ENCODE measurements around the gene SBSN.
A peak's percentile ranks its signal among the peaks of the same experiment; 100 is the strongest.

SBSN gene

DNA sequence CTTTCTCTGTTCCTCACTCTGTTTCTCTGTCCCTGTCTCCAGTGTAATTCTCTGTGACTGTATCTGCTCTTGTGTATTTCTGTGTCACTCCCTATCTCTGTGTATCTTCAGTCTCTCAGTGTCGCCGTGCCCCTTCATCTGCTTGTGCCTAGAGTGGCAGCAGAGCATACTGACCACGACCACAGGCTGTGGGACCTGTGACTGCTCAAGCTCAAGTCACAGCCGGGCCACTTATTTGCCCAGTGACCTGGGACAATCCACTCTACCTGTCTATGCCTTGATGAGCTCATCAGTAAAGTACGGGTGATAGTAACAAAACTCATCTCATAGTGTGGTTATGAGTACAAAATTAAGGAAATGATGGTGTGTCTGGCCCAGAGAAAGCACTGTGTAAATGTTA lies 26.0 kb upstream of the SBSN start:
- DNase-seq: no peak

DNA sequence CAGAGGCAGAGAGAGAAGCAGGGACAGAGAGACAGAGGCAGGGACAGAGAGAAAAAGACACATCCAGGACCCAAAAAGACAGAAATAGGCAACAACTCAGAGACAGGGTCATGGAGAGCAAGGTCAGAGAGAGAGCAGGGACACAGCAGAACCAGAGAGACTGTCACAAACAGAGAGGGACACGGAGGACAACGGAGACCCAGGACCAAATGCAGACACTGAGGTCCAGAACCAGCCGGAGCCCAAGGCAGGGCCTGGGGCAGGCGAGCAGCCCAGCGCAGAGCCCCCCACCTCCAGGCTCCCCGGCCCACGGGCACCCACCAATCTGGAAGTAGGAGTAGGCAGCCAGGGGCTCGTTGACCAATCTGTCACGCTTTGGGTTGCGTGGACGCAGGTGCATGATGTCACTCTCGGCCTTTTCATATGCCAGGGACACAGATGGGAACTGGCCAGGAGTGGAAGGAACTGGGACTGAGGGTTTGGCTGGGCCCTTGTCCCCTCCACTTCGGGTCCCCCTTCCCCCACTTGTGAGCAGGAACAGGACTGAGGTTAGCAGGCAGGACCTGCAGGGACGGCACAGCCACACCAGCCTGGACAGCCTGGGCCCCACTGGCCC lies 25.4 kb upstream of the SBSN start:
- DNase-seq: no peak

- no peak for DNase-seq
Measured at GRCh38 chr19:35552534-35553384, 24.6 kb upstream of the SBSN start.

GRCh38 chr19:35551091-35551810 lies 23.1 kb upstream of the SBSN start:
- DNase-seq: no peak

- no peak for DNase-seq
Measured at GRCh38 chr19:35549879-35550523, 21.9 kb upstream of the SBSN start.

- peak in 28 of 56 donors; percentile 3 to 56 (median 16) for DNase-seq
Measured at GRCh38 chr19:35549174-35549788, 21.2 kb upstream of the SBSN start.

DNA sequence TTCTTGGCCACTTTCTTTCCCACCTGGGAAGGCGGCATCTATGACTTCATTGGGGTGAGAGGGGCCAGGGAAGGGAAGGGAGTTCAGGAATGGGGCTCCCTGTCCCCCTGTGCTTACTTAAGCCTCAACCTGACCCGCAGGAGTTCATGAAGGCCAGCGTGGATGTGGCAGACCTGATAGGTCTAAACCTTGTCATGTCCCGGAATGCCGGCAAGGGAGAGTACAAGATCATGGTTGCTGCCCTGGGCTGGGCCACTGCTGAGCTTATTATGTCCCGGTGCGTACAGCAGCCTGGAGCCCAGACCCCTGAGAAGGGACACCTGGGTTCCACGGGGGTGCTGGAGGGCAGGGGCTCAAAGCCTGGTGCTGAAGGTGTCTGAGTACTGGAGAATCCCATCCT lies 18.4 kb upstream of the SBSN start:
- DNase-seq: no peak

GRCh38 chr19:35545855-35546381 lies 17.8 kb upstream of the SBSN start:
- DNase-seq: peak in 12 of 56 donors; percentile 21 to 74 (median 45)

DNA sequence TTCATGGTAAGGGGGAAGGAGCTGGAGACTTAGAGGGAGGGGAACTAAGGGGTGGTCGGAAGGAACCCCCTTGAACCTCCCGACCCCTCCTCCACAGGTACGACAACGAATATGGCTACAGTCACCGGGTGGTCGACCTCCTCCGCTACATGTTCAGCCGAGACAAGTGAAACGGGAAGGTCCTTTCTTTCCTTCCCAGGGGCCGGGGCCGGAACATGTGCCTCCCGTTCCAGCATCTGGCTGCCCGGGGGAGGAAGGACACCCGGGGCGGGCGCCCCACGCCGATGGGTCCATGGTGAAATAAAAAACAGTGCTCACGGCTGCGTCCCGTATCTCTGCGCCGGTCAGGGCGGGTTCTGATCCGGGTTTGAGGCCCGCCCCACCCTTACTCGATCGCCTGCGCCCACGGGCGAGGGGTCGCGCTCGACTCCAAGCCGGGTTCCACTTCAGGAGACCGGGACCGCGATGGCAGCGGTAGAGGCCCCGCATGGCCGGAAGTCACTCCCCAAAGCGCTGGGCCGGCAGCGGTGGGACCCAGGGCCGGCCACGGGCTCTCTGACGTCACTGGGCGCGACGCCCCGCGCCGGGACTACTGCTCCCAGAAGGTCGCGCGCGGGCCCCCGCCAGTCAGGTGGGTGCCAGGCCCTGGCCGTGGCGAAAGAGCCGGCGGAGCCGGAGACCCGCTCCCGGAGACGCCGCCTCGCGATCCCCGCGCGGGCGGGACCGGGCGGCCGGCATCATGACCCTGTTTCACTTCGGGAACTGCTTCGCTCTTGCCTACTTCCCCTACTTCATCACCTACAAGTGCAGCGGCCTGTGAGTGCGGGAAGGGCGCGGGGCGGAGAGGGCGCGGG lies 17.1 kb upstream of the SBSN start, which contains the start of gene TMEM147:
TMEM147 (plus strand) TSS at position 626 of the 854 bp plus-strand sequence; CDS start at position 740, 114 bp downstream.
- peak in 55 of 56 donors; percentile 36 to 94 (median 82) for DNase-seq

DNA sequence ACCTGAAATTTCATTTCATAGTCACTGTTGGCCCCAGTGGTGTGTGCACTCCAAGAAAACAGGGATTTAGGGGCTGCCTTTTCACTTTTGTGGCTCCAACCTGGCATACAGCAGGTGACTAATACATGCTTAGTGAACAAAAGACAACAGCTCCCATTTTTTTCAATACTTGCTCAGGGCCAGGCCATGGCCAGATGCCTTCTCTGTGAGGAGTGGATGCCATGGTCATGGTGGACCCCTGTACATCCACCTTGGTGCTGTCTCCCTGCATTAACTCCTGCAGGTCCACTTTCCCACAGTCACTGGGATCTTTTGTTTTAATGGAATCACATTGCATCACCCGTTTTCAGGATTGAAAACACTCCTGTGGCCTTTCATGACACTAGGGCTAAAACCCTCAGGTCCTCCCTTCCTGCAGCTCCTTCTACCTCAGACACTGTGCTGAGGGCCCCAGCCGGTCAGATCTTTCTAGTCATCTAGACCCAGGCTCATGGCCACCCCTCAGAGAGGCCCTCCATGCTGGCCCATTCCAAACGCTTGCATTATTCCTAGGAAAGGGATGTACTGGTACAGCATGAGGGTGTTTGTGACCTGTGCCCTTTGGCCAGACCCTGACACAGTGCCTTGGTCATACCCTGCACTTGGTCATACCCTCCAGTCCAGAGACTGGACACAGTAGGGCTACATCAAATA lies 16.1 kb upstream of the SBSN start:
- no peak for DNase-seq

- DNase-seq: no peak
Measured at GRCh38 chr19:35543280-35544109, 15.4 kb upstream of the SBSN start.

GRCh38 chr19:35542209-35542608 lies 14.1 kb upstream of the SBSN start:
- no peak for DNase-seq

GRCh38 chr19:35540356-35540927 lies 12.3 kb upstream of the SBSN start:
- DNase-seq: no peak

DNA sequence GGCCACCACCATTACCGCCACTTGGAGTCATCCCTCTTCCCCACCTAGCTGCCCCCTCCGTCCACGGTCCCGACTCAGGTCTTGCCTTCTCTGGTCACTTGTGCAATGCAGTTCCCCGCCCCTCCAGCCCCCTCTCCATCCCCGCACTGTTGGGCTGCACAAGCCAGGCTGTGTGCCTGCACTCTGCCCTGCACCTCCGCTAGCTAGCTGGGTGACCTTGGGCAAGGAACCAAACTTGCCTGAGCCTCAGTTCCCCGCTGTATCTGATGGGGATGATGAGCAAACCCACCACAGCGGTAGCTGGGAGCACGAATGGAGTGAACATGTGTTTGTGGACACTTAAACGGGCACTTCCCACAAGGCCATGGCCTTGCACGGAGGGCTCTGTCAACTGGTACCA lies 11.7 kb upstream of the SBSN start:
- DNase-seq: no peak

- DNase-seq: no peak
Measured at GRCh38 chr19:35539314-35539713, 11.2 kb upstream of the SBSN start.

DNA sequence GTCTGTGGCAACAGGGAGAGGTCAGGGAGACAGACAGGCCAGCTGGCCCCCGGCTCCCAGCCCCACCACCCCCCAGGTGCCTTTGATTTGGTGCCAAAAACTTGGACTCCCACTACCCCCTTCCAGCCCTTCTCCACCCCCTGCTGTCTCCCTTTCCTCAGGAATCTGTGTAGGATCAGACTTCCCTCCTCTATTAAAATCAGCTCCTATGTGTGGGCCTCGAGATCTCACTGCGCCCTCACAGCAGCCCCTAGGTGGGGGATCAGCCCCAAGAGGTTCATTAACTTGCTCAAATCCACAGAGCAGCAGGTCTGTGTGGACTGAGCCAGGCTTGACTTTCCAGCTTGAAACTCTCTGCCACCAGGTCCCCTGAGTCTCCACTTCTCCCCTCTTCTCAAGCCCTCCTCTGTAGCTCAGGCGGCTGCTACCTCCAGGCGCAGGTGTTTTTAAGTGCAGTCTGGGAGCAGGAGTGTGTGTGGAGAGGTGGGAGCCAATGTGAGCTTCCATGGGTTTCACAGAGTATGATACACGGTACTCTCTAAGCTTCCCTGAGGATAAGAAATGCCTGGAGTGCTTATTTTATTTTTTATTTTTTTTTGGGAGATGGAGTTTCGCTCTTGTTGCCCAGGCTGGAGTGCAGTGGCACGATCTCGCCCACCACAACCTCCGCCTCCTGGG lies 6.8 kb upstream of the SBSN start:
- DNase-seq: peak in 7 of 56 donors; percentile 9 to 42 (median 23)

- DNase-seq: no peak
Measured at GRCh38 chr19:35533822-35534392, 5.8 kb upstream of the SBSN start.
